Measurements from ENCODE around the gene LTBP3.
"Not testable (repeated sequence)": the region's sequence is repeated elsewhere in the genome, so short reads cannot be mapped to it uniquely, and the experiment has no call there.

Gene LTBP3

DNA sequence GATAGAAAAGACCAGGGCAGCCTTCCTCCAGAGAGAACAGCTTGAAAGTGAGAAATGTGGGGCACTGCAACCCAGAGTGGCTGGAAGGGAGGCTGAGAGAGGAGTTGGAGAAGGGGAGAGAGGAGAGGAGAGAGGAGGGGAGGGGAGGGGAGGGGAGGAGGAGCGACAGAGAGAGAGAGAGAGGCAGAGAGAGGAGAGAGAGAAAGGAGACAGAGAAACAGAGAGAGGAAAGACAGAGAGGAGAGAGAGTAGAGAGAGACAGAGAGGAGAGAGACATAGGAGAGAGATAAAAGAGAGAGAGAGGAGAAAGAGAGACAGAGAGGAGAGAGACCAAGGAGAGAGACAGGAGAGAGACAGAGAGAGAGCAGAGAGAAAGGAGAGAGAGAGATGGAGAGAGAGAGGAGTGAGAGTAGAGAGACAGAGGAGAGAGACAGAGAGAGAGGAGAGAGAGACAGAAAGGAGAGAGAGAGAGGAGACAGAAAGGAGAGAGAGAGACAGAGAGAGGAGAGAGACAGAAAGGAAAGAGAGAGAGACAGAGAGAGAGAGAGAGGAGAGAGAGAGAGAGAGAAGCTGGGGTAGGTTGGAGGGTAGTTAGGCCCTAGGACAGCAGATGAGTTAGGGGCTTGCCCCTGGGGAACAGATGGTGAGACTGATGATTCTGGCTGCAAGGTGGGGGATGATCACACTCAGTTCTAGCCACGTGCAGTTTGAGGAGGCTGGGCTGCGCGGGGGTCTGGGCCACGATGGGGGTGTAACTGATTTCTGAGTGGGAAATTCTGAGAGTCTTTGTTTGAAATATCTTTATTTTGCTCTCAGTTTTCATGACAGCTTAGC lies 41.8 kb downstream of the LTBP3 start:
- TF ChIP-seq CTCF (IDR thresholded peaks at IDR 0.05; ENCODE audit: low read depth, low read length), result no peak
- DNase-seq (ENCODE audit: extremely low read depth, low read depth), result no peak

GRCh38 chr11:65512311-65512710 lies 45.8 kb downstream of the LTBP3 start:
- DNase-seq (ENCODE audit: extremely low read depth, low read depth), result not testable (repeated sequence)

DNA sequence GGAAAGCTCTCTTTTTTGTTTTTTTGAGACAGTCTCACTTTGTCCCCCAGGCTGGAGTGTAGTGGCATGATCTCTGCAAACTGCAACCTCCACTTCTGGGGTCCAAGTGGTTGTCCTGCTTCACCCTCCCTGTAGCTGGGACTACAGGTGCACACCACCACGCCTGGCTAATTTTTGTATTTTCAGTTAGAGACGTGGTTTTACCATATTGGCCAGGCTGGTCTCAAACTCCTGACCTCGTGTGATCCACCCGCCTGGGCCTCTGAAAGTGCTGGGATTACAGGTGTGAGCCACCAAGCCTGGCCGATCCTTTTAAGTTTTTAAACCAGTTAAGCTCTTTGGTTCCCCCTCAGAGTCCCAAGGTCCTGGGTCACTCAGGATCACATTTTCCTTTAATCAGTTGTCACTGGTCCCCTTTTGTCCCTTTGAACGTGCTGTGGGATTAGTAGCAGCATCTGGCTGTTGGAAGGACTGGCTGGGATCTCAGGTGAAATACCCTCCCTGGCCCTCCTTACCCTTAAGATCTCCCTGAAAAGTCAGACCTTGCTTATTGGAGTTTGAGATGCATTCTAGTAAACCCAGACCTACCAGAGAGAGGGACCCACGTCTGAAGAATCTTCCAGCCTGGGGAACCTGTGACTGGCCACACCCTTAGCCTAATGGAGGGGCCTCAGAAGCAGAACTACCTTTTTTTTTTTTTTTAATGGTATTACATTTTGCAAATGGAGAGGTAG lies 51.2 kb downstream of the LTBP3 start:
- no peak for TF ChIP-seq CTCF (IDR thresholded peaks at IDR 0.05; ENCODE audit: low read depth, low read length)
- peak; percentile 92 for DNase-seq (ENCODE audit: extremely low read depth, low read depth)

- no peak for DNase-seq (ENCODE audit: extremely low read depth, low read depth)
- TF ChIP-seq CTCF (IDR thresholded peaks at IDR 0.05; ENCODE audit: low read depth, low read length), result no peak
These were observed 51.8 kb downstream of the LTBP3 start for GRCh38 chr11:65506290-65506771.

DNA sequence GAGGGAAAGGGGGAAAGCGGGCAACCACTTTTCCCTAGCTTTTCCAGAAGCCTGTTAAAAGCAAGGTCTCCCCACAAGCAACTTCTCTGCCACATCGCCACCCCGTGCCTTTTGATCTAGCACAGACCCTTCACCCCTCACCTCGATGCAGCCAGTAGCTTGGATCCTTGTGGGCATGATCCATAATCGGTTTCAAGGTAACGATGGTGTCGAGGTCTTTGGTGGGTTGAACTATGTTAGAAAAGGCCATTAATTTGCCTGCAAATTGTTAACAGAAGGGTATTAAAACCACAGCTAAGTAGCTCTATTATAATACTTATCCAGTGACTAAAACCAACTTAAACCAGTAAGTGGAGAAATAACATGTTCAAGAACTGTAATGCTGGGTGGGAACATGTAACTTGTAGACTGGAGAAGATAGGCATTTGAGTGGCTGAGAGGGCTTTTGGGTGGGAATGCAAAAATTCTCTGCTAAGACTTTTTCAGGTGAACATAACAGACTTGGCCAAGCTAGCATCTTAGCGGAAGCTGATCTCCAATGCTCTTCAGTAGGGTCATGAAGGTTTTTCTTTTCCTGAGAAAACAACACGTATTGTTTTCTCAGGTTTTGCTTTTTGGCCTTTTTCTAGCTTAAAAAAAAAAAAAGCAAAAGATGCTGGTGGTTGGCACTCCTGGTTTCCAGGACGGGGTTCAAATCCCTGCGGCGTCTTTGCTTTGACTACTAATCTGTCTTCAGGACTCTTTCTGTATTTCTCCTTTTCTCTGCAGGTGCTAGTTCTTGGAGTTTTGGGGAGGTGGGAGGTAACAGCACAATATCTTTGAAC lies 52.5 kb downstream of the LTBP3 start:
- DNase-seq (ENCODE audit: extremely low read depth, low read depth), result no peak
- TF ChIP-seq CTCF (IDR thresholded peaks at IDR 0.05; ENCODE audit: low read depth, low read length), result no peak

DNA sequence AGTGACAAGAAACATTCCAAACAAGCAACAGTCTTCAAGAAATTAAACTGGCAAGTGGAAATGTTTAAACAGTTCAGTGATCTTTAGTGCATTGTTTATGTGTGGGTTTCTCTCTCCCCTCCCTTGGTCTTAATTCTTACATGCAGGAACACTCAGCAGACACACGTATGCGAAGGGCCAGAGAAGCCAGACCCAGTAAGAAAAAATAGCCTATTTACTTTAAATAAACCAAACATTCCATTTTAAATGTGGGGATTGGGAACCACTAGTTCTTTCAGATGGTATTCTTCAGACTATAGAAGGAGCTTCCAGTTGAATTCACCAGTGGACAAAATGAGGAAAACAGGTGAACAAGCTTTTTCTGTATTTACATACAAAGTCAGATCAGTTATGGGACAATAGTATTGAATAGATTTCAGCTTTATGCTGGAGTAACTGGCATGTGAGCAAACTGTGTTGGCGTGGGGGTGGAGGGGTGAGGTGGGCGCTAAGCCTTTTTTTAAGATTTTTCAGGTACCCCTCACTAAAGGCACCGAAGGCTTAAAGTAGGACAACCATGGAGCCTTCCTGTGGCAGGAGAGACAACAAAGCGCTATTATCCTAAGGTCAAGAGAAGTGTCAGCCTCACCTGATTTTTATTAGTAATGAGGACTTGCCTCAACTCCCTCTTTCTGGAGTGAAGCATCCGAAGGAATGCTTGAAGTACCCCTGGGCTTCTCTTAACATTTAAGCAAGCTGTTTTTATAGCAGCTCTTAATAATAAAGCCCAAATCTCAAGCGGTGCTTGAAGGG lies 53.3 kb downstream of the LTBP3 start:
- DNase-seq (ENCODE audit: extremely low read depth, low read depth), result no peak
- no peak for TF ChIP-seq CTCF (IDR thresholded peaks at IDR 0.05; ENCODE audit: low read depth, low read length)

Measured in AG09319 (cell line).